ENCODE data around the gene ROR1. TPM values are rescaled to one million over a fixed set of nuclear protein-coding genes. Genes with fewer than 3 reads are reported as not detected.

Gene ROR1
- total and polyA plus RNA-seq, 10 of the 15 experiments (the other 5 are each of a cell fraction or from before 2014, with no cell fraction given): 0.02 to 0.08 (median 0.05) TPM; not detected in 6

GRCh38 chr1:63817700-63818099, 43.9 kb downstream of the ROR1 start:
- ATAC-seq: no peak
- no peak for DNase-seq (ENCODE audit: low read depth, low spot score)
- no peaks in the 10 kb centered on the region for H3K27me3 ChIP-seq (replicated peaks in 1 of 2; ENCODE audit: control insufficient read depth in 2 of 2, insufficient read depth in 2 of 2, low read length in 1 of 2)
- H3K4me1 ChIP-seq (ENCODE audit: control insufficient read depth, insufficient read depth, low read length): no peaks in the 10 kb centered on the region
- H3K27ac ChIP-seq (ENCODE audit: control insufficient read depth, insufficient read depth): no peak overlapping the region
- RAD21 ChIA-PET (ENCODE audit: unreplicated experiment): no interaction called here
- in situ Hi-C loops (cut with MboI): no loop called here
- 24% methylated on average over 6 of the region's 6 CpGs for WGBS (ENCODE audit: insufficient coverage, insufficient replicate concordance, low lambda C conversion rate, missing lambda C conversion rate)
- no peak overlapping the region for H3K4me2 ChIP-seq (ENCODE audit: control insufficient read depth, insufficient read depth)
- H4K20me1 ChIP-seq (ENCODE audit: control insufficient read depth, insufficient read depth): no peaks in the 10 kb centered on the region
- POLR2A ChIA-PET: no interaction called here
- H3K36me3 ChIP-seq (ENCODE audit: control insufficient read depth in 2 of 2, insufficient read depth in 2 of 2, low read length in 1 of 2): no peaks in the 10 kb centered on the region
- H3K9ac ChIP-seq (ENCODE audit: control insufficient read depth, insufficient read depth, low read length): no peak overlapping the region
- BruUV-seq (replicated peaks): no TSS peak
- CTCF ChIA-PET: no interaction called here
- H2AFZ ChIP-seq (ENCODE audit: control insufficient read depth, low read depth, low read length): no peak overlapping the region
- intact Hi-C loops (cut with micrococcal nuclease; ENCODE audit: unreplicated experiment): no loop called here
- H3K9me3 ChIP-seq (replicated peaks; ENCODE audit: control insufficient read depth, insufficient read depth, low read length): no peaks in the 10 kb centered on the region; the same call in 2 of the 3 replicates
- TF ChIP-seq MEF2B (IDR thresholded peaks at IDR 0.05; ENCODE audit: partially characterized antibody, poor library complexity, severe bottlenecking): no peak
- TF ChIP-seq ZNF622 (IDR thresholded peaks at IDR 0.05): no peak
- no peak for TF ChIP-seq CBFB (IDR thresholded peaks at IDR 0.05; ENCODE audit: low read depth)
- no peak for TF ChIP-seq HDAC6 (IDR thresholded peaks at IDR 0.05; ENCODE audit: unreplicated experiment)
- no peak for TF ChIP-seq BCL11A (IDR thresholded peaks at IDR 0.05; ENCODE audit: low read depth, low read length)
- no peak for TF ChIP-seq NR2C2 (IDR thresholded peaks at IDR 0.05; ENCODE audit: borderline replicate concordance, control insufficient read depth, insufficient read length, low read depth)
- no peak for TF ChIP-seq IRF3 (IDR thresholded peaks at IDR 0.05)
- TF ChIP-seq SUPT20H (IDR thresholded peaks at IDR 0.05; ENCODE audit: borderline replicate concordance, control insufficient read depth, low read depth, low read length): no peak
- TF ChIP-seq, protein P1, sequence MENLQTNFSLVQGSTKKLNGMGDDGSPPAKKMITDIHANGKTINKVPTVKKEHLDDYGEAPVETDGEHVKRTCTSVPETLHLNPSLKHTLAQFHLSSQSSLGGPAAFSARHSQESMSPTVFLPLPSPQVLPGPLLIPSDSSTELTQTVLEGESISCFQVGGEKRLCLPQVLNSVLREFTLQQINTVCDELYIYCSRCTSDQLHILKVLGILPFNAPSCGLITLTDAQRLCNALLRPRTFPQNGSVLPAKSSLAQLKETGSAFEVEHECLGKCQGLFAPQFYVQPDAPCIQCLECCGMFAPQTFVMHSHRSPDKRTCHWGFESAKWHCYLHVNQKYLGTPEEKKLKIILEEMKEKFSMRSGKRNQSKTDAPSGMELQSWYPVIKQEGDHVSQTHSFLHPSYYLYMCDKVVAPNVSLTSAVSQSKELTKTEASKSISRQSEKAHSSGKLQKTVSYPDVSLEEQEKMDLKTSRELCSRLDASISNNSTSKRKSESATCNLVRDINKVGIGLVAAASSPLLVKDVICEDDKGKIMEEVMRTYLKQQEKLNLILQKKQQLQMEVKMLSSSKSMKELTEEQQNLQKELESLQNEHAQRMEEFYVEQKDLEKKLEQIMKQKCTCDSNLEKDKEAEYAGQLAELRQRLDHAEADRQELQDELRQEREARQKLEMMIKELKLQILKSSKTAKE (IDR thresholded peaks at IDR 0.05; ENCODE audit: low read depth, poor library complexity, severe bottlenecking): no peak
- TF ChIP-seq TARDBP (IDR thresholded peaks at IDR 0.05; ENCODE audit: borderline replicate concordance): no peak
- no peak for TF ChIP-seq IKZF2 (IDR thresholded peaks at IDR 0.05)
- TF ChIP-seq BHLHE40 (IDR thresholded peaks at IDR 0.05; ENCODE audit: borderline replicate concordance in 1 of 2, low read depth in 2 of 2, low read length in 1 of 2): no peak
- TF ChIP-seq, protein P2, sequence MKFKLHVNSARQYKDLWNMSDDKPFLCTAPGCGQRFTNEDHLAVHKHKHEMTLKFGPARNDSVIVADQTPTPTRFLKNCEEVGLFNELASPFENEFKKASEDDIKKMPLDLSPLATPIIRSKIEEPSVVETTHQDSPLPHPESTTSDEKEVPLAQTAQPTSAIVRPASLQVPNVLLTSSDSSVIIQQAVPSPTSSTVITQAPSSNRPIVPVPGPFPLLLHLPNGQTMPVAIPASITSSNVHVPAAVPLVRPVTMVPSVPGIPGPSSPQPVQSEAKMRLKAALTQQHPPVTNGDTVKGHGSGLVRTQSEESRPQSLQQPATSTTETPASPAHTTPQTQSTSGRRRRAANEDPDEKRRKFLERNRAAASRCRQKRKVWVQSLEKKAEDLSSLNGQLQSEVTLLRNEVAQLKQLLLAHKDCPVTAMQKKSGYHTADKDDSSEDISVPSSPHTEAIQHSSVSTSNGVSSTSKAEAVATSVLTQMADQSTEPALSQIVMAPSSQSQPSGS (IDR thresholded peaks at IDR 0.05; ENCODE audit: low read length): no peak
- no peak for TF ChIP-seq RELA (IDR thresholded peaks at IDR 0.05; ENCODE audit: borderline replicate concordance, partially characterized antibody)
- no peak overlapping the region for H3K4me3 ChIP-seq
- SMC1A ChIA-PET (ENCODE audit: uncharacterized antibody, unreplicated experiment): interaction anchor here (0.8 kb wide), 1 partner anchor 15 kb away, joined by 3 read pairs; no protein-coding TSS in a partner anchor
- no peaks in the 10 kb centered on the region for H3K79me2 ChIP-seq (ENCODE audit: control insufficient read depth, insufficient read depth, low read length)
- no peak for FAIRE-seq
